Ectodermal cell (in vitro differentiated cells): ENCODE results near the gene ASAP3.

ENCODE experiments used
- H3K27ac ChIP-seq: 2 replicates; pipeline ENCODE4 v1.7.0; 2013; ENCODE audit warnings: mild to moderate bottlenecking, low read depth, low read length; ENCODE audit not compliant: insufficient read depth, poor library complexity, severe bottlenecking
- H3K27me3 ChIP-seq: 2 replicates; pipeline ENCODE4 v1.7.0; 2013; ENCODE audit warnings: mild to moderate bottlenecking, low read length; ENCODE audit not compliant: insufficient read depth, control insufficient read depth, poor library complexity, severe bottlenecking
- H3K36me3 ChIP-seq: one replicate; pipeline ENCODE4 v1.7.0; 2013; ENCODE audit warnings: low read length; ENCODE audit not compliant: control insufficient read depth, insufficient read depth
- H3K4me1 ChIP-seq: one replicate; pipeline ENCODE4 v1.7.0; 2013; ENCODE audit warnings: low read length; ENCODE audit not compliant: control insufficient read depth, insufficient read depth
- H3K4me3 ChIP-seq: 2 replicates; pipeline ENCODE4 v1.7.0; 2013; ENCODE audit warnings: low read depth, low read length, control low read depth; ENCODE audit not compliant: insufficient read depth
- H3K9me3 ChIP-seq: 2 replicates; pipeline ENCODE4 v1.7.0; 2013; ENCODE audit warnings: mild to moderate bottlenecking, low read length, moderate library complexity; ENCODE audit not compliant: control insufficient read depth
- WGBS, 2 experiments: methylation state at CpG; one replicate each; pipeline ENCODE4 v1.1.7; 2013; ENCODE audit warnings: missing lambda C conversion rate in 2 of 2; 5-methylcytosine and 5-hydroxymethylcytosine counted together

ASAP3 gene

GRCh38 chr1:23425193-23425494 is 58.8 kb downstream of the ASAP3 start:
- no peak overlapping the region for H3K27ac ChIP-seq
- H3K27me3 ChIP-seq, result peaks cover 76% of the 10 kb centered on the region
- no peak overlapping the region for H3K4me3 ChIP-seq
- no peaks in the 10 kb centered on the region for H3K36me3 ChIP-seq
- H3K9me3 ChIP-seq, result no peaks in the 10 kb centered on the region
- WGBS, 2 experiments, result 39 to 48% methylated on average over 5 of the region's 5 CpGs
- H3K4me1 ChIP-seq, result peaks cover 11% of the 10 kb centered on the region

- peaks cover 11% of the 10 kb centered on the region for H3K4me1 ChIP-seq
- WGBS, 2 experiments, result 2 to 3% methylated on average over 76 to 83 of the region's 84 CpGs
- no peaks in the 10 kb centered on the region for H3K36me3 ChIP-seq
- peaks cover 82% of the 10 kb centered on the region for H3K27me3 ChIP-seq
- no peaks in the 10 kb centered on the region for H3K9me3 ChIP-seq
- H3K4me3 ChIP-seq, result peak within 1 kb of the TSS; percentile 24
- H3K27ac ChIP-seq, result no peak within 1 kb of the TSS
Observed at GRCh38 chr1:23424293-23425192, 59.4 kb downstream of the ASAP3 start, which contains the start of gene TCEA3. TCEA3 (minus strand) TSS chr1:23424748; CDS start chr1:23424633, 115 bp downstream.

DNA sequence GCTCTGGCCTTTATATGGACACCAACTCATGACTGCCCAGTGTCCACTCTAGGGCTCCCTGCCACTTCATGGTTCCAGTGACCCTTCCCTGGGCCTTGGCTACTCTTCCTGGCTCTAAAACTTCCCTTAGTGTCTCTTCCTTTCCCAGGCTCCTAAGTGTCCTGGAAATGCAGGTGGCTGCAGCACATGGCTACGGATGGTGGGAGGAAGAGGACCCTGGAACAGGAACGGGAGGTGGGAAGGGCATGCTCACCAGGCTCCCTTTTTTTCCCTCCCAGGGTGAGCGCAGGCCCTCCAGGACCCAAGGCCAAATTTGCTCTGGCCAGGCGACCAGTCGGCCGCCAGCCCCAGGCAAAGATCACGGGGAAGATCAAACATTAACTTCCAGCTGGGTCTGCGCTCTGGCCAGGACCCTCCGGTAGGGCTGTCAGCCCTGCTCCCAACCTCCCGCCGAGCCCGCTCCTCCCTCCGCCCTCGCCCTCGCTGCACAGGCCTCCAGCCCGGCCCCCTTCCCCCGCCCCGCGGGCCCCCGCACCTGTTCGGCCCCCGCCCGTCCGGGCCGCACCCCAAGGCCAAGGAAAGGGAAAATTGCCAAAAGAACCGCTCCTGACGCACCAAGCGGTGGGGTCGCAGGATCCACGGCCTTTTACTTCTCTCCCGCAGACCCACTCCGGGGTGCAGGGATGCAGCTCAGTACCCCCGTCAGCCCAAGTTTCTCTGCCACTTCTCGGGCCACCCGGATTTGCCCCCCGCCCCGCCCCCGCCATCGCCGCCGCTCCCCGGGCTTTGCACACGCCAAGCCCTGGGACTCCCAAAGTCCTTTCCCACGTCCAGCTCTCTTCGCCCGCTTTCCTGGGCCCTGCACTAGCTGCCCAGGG is 60.3 kb downstream of the ASAP3 start:
- 4 to 5% methylated on average over 44 to 46 of the region's 46 CpGs for WGBS, 2 experiments
- Histone ChIP-seq H3K27ac (no peak overlapping the region), H3K27me3 (peaks cover 91% of the 10 kb centered on the region)

GRCh38 chr1:23422941-23423340 is 61.0 kb downstream of the ASAP3 start:
- H3K4me3 ChIP-seq, result no peak overlapping the region
- H3K9me3 ChIP-seq, result no peaks in the 10 kb centered on the region
- 57 to 61% methylated on average over 5 of the region's 6 CpGs for WGBS, 2 experiments
- H3K27me3 ChIP-seq, result peaks cover 98% of the 10 kb centered on the region
- H3K4me1 ChIP-seq, result peaks cover 18% of the 10 kb centered on the region
- no peak overlapping the region for H3K27ac ChIP-seq
- no peaks in the 10 kb centered on the region for H3K36me3 ChIP-seq

More for the DNA sequence above, 60.3 kb downstream of the ASAP3 start:
- no peaks in the 10 kb centered on the region for H3K36me3 ChIP-seq
- H3K4me1 ChIP-seq, result peaks cover 18% of the 10 kb centered on the region
- H3K9me3 ChIP-seq, result no peaks in the 10 kb centered on the region
- H3K4me3 ChIP-seq, result peak overlapping the region; percentile 24

GRCh38 chr1:23422241-23422877 is 61.6 kb downstream of the ASAP3 start:
- Histone ChIP-seq H3K27me3 (peaks cover 99% of the 10 kb centered on the region), H3K9me3 (no peaks in the 10 kb centered on the region), H3K36me3 (no peaks in the 10 kb centered on the region), H3K4me3 (no peak overlapping the region), H3K4me1 (peaks cover 18% of the 10 kb centered on the region), H3K27ac (no peak overlapping the region)
- WGBS, 2 experiments, result 51 to 54% methylated on average over 15 of the region's 15 CpGs

DNA sequence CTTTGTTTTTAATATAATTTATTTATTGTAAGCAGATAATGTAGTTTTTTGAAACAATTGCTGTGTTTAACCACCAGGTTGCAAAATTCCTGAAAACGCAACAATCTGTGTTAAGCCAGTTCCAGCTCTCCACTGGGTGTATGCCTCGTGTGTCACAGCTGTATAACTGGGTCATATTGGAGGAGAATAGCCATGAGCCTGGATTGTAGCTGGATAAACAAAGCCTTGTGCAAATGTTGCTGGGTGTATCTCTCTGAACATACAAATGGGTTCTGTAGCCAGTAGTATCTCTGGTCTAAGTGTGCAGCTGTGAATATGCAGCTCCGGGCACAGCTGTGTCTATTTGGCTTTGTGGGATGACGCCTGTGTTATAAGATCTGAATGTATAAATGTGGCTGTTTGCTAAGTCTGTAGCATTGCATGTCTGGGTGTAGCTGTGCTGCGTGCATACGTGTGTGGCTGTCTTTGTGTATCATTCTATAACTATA is 62.2 kb downstream of the ASAP3 start:
- Histone ChIP-seq H3K36me3 (no peaks in the 10 kb centered on the region), H3K27ac (no peak overlapping the region), H3K27me3 (peaks cover 99% of the 10 kb centered on the region), H3K4me3 (no peak overlapping the region), H3K9me3 (no peaks in the 10 kb centered on the region), H3K4me1 (peaks cover 18% of the 10 kb centered on the region)
- WGBS, 2 experiments, result 87 to 92% methylated on average over 6 of the region's 6 CpGs

GRCh38 chr1:23421343-23421742 is 62.6 kb downstream of the ASAP3 start:
- peaks cover 18% of the 10 kb centered on the region for H3K4me1 ChIP-seq
- WGBS, 2 experiments, result 73 to 100% methylated on average over 1 to 3 of the region's 3 CpGs
- no peaks in the 10 kb centered on the region for H3K36me3 ChIP-seq
- peaks cover 99% of the 10 kb centered on the region for H3K27me3 ChIP-seq
- no peak overlapping the region for H3K27ac ChIP-seq
- no peak overlapping the region for H3K4me3 ChIP-seq
- no peaks in the 10 kb centered on the region for H3K9me3 ChIP-seq

DNA sequence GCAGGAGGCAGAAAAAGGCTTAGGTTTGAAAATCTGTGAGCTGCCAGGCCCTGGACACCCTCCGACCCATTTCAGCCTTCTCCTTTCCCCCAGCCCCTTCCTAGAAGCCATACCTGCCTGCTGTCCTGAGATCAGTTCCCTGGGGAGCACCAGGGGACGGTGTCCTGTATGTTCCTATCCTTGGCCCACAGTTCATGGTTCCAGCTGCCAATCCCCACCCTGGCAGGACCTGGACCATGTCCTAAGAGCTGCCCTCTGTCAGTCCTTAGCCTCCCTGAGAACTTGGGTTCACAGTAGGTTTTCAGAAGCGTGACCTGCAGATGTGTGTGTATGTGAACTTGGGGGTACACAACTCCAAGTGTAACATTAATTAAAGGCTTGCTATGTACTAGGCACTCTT is 63.2 kb downstream of the ASAP3 start:
- Histone ChIP-seq H3K36me3 (no peaks in the 10 kb centered on the region), H3K4me1 (peaks cover 18% of the 10 kb centered on the region), H3K27me3 (peaks cover 99% of the 10 kb centered on the region), H3K9me3 (no peaks in the 10 kb centered on the region), H3K27ac (no peak overlapping the region), H3K4me3 (no peak overlapping the region)
- WGBS, 2 experiments, result 88 to 89% methylated on average over 3 of the region's 3 CpGs

DNA sequence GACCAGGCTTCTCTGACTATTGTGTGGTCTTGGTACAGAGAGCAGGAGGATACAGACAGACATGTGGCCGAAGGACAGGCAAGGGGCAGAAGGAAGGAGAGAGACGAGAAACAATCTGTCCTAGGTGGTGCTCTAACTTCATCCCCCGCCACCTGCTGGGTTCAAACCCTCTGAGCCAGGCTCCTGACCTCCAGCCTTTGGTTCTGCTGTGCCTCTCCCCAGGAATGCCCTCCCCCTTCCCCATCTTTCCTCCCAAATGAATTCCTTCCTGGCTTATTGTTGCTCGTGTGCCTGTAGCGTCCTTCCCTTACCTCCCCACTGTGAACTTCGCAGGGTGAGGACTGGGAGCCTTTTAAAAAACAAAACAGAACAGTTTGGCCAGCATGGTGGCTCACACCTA is 64.8 kb downstream of the ASAP3 start:
- no peak overlapping the region for H3K4me3 ChIP-seq
- H3K27ac ChIP-seq, result no peak overlapping the region
- 11 to 12% methylated on average over 6 of the region's 6 CpGs for WGBS, 2 experiments
- no peaks in the 10 kb centered on the region for H3K36me3 ChIP-seq
- H3K4me1 ChIP-seq, result peaks cover 17% of the 10 kb centered on the region
- peaks cover 97% of the 10 kb centered on the region for H3K27me3 ChIP-seq
- H3K9me3 ChIP-seq, result no peaks in the 10 kb centered on the region
